ENCODE measurements around the gene EIF5B.

DNA sequence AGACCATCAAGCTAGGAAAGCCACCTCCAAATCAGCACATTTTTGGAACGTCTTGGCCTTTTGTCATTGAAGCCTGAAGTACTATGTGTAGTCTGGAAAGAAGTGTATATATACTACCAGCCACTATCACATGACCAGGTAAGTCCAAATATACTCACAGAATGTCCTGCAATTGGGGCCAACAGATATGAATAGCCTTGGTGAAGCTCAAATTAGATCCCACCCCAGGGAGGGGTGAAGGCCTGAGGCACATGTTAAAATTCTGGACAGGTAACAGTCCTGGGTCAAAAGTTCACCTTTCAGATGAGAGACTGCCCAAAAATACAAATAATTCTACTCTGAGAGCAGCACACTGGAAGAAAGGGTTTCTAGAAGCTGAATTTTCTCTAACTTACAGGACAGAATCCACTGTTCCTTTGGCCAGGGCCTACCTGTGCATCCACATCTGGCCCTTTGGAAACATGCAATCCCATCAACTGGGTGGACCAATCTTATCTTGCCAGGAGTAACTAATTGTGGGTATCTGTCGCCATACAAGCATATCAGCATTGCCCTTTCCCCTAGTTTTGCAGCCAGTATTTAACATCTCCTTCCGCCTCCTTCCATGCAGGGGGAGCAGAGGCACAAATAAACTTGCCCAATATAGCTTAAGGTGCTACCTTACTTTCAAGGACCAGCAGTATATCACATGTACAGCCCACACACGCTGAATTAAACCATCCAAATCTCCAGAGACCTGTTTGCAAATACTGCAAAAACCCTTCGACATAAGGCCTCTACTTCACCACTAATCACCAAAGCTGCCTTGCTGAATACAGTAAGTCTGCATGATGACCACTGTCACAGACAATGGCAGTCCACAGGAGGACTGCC, 67.8 kb downstream of the EIF5B start:
- TF ChIP-seq, protein P1, sequence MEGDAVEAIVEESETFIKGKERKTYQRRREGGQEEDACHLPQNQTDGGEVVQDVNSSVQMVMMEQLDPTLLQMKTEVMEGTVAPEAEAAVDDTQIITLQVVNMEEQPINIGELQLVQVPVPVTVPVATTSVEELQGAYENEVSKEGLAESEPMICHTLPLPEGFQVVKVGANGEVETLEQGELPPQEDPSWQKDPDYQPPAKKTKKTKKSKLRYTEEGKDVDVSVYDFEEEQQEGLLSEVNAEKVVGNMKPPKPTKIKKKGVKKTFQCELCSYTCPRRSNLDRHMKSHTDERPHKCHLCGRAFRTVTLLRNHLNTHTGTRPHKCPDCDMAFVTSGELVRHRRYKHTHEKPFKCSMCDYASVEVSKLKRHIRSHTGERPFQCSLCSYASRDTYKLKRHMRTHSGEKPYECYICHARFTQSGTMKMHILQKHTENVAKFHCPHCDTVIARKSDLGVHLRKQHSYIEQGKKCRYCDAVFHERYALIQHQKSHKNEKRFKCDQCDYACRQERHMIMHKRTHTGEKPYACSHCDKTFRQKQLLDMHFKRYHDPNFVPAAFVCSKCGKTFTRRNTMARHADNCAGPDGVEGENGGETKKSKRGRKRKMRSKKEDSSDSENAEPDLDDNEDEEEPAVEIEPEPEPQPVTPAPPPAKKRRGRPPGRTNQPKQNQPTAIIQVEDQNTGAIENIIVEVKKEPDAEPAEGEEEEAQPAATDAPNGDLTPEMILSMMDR (IDR thresholded peaks at IDR 0.05; ENCODE audit: low read length): no peak
- no peak for TF ChIP-seq EZH2 (IDR thresholded peaks at IDR 0.05; ENCODE audit: borderline replicate concordance, low read length)
